ENCODE data around the gene GREB1.

Gene GREB1

DNA sequence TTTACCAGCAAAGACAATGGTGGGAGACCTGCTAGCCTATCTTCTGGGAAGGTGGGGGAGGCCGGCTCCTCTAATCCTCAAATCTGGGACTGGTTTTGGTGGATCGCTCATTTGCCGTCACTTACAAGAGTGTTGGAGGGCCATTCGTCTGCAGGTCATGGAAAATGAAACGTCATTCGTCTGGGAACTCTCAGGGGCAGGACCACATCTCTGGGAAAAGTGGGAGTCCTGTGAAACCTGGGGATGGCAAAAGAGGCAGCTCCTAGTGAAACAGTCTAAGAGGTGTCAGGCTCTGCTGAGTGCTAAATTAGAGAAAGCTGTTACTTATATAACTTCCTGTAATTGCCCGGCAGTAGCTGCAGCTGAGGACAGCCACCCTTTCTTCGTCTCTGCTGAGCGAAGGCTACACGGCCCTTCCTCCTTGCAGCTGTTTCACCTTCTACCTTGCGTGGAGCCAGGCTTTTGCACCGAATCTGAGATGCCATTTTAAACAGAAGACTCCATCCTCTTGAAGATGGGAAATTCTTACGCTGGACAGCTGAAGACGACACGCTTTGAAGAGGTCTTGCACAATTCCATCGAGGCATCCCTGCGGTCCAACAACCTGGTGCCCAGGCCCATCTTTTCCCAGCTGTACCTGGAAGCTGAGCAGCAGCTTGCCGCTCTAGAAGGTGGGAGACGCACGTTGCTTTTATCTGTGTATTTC lies 22.4 kb downstream of the GREB1 start:
- H3K4me1 ChIP-seq (ENCODE audit: low read depth, poor library complexity, severe bottlenecking) = peaks cover 19% of the 10 kb centered on the region
- H3K9ac ChIP-seq = no peak overlapping the region
- no peak overlapping the region for H3K27ac ChIP-seq
- H3K4me3 ChIP-seq (IDR thresholded peaks at IDR 0.05; ENCODE audit: insufficient read depth, low read depth, low read length) = no peak overlapping the region
- H3K36me3 ChIP-seq (ENCODE audit: insufficient read depth) = no peaks in the 10 kb centered on the region
- H3K27me3 ChIP-seq (ENCODE audit: insufficient read depth, low read depth) = no peaks in the 10 kb centered on the region
- H2AFZ ChIP-seq (ENCODE audit: low read depth) = no peak overlapping the region
- no peak overlapping the region for H3K4me2 ChIP-seq
- TF ChIP-seq, protein P1, sequence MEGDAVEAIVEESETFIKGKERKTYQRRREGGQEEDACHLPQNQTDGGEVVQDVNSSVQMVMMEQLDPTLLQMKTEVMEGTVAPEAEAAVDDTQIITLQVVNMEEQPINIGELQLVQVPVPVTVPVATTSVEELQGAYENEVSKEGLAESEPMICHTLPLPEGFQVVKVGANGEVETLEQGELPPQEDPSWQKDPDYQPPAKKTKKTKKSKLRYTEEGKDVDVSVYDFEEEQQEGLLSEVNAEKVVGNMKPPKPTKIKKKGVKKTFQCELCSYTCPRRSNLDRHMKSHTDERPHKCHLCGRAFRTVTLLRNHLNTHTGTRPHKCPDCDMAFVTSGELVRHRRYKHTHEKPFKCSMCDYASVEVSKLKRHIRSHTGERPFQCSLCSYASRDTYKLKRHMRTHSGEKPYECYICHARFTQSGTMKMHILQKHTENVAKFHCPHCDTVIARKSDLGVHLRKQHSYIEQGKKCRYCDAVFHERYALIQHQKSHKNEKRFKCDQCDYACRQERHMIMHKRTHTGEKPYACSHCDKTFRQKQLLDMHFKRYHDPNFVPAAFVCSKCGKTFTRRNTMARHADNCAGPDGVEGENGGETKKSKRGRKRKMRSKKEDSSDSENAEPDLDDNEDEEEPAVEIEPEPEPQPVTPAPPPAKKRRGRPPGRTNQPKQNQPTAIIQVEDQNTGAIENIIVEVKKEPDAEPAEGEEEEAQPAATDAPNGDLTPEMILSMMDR (conservative IDR thresholded peaks at IDR 0.05; ENCODE audit: low read depth, low read length) = no peak
- H3K79me2 ChIP-seq (ENCODE audit: insufficient read depth, low read depth) = no peaks in the 10 kb centered on the region
- no peaks in the 10 kb centered on the region for H4K20me1 ChIP-seq (ENCODE audit: insufficient read depth)

DNA sequence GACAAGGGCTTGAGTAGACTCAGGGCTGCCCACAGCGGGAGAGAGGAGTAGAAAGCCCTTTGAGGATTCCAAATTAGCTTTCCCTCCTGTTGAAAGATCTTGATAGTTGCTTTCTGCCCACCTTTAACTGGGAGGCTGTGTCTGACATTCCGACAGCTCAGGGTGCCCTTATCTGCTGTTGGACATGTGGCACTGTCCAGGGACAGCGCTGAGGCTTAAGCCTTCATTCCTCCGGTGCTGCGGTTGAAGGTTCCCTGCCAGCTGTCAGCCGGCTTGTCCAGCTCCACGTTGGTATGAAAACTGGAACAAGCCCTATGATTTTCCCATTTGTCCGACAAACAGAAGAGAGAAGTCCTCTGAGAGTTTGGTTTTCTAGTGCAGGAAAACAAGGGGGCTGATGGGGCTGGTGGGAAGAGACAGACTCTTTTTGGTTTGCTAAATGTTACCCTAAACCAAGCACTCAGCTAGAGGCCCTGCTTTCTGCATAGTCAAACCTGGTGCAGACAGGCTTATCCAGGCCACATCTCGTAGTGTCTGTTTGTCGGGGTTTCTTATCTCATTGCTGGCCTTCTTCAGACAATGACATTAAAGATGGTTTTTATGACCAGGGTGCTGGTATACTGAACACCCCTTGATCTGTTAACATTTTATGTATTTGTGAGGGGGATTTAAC lies 24.5 kb downstream of the GREB1 start:
- Histone ChIP-seq H3K36me3 (ENCODE audit: insufficient read depth) (no peaks in the 10 kb centered on the region), H3K9ac (no peak overlapping the region), H3K27ac (no peak overlapping the region), H3K4me3 (IDR thresholded peaks at IDR 0.05; ENCODE audit: insufficient read depth, low read depth, low read length) (no peak overlapping the region), H4K20me1 (ENCODE audit: insufficient read depth) (no peaks in the 10 kb centered on the region), H2AFZ (ENCODE audit: low read depth) (no peak overlapping the region), H3K27me3 (ENCODE audit: insufficient read depth, low read depth) (no peaks in the 10 kb centered on the region), H3K79me2 (ENCODE audit: insufficient read depth, low read depth) (no peaks in the 10 kb centered on the region), H3K4me1 (ENCODE audit: low read depth, poor library complexity, severe bottlenecking) (peaks cover 18% of the 10 kb centered on the region), H3K4me2 (no peak overlapping the region)
- TF ChIP-seq, protein P1 (conservative IDR thresholded peaks at IDR 0.05; ENCODE audit: low read depth, low read length) = no peak

DNA sequence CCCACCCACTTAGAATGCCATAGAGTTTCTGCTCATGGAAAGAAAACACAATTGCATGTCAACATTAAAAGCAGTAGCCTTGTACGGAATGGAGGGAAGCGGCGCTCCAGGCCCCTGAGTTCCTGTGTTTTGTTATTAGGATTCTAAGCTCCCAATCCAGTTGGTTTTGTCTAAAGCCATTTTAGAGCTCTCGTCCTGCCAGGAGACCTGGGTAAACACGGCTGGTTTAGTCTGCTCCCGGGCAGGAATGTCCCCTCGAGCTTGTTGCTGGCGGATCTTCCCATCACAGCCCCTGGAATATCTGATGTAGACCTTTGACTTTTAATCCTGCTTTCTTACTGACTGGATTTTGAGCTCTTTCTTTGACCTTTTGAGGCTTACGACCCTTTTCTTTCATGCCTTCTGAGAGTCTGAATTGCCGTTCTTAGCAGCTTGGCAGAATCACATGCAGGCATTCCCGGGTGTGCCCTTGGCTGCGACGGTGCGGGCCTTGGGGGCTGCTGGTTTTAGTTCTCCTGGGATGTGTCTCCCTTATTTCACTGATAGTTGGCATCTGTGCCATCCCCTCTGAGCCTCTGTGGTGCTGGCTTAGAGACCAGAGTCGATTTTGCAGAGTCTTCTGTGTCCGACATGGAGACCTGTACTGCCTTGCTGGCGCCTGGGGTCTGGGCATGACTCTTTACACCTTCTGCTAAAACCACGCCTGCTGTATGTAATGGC lies 25.4 kb downstream of the GREB1 start:
- no peak overlapping the region for H3K27ac ChIP-seq
- peaks cover 10% of the 10 kb centered on the region for H3K4me1 ChIP-seq (ENCODE audit: low read depth, poor library complexity, severe bottlenecking)
- H3K79me2 ChIP-seq (ENCODE audit: insufficient read depth, low read depth) = no peaks in the 10 kb centered on the region
- H2AFZ ChIP-seq (ENCODE audit: low read depth) = no peak overlapping the region
- TF ChIP-seq, protein P1 (conservative IDR thresholded peaks at IDR 0.05; ENCODE audit: low read depth, low read length) = no peak
- H3K36me3 ChIP-seq (ENCODE audit: insufficient read depth) = no peaks in the 10 kb centered on the region
- H3K27me3 ChIP-seq (ENCODE audit: insufficient read depth, low read depth) = no peaks in the 10 kb centered on the region
- no peak overlapping the region for H3K4me3 ChIP-seq (IDR thresholded peaks at IDR 0.05; ENCODE audit: insufficient read depth, low read depth, low read length)
- H3K4me2 ChIP-seq = no peak overlapping the region
- no peak overlapping the region for H3K9ac ChIP-seq
- H4K20me1 ChIP-seq (ENCODE audit: insufficient read depth) = no peaks in the 10 kb centered on the region

DNA sequence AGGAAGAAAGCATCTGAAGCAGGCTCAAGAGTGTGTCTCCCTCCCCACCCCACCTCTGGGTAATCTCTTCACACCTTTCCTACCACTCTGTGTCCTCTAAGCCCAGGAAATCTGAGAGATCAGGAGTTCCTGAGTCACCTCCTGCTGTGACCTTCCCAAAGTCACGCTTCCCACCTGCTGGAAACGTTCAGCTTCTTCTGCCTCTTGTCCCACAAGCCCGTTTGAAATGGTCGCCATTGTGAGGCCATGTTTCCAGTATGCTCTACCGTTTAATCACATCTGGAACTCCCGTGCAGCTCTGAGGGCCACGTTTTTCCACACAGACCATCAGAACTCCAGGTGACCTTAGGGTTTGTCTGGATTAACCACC lies 25.9 kb downstream of the GREB1 start:
- Histone ChIP-seq H3K27me3 (ENCODE audit: insufficient read depth, low read depth) (no peaks in the 10 kb centered on the region), H3K4me3 (IDR thresholded peaks at IDR 0.05; ENCODE audit: insufficient read depth, low read depth, low read length) (no peak overlapping the region), H3K27ac (no peak overlapping the region), H3K4me2 (no peak overlapping the region), H2AFZ (ENCODE audit: low read depth) (no peak overlapping the region), H4K20me1 (ENCODE audit: insufficient read depth) (no peaks in the 10 kb centered on the region), H3K36me3 (ENCODE audit: insufficient read depth) (no peaks in the 10 kb centered on the region), H3K79me2 (ENCODE audit: insufficient read depth, low read depth) (no peaks in the 10 kb centered on the region), H3K9ac (no peak overlapping the region), H3K4me1 (ENCODE audit: low read depth, poor library complexity, severe bottlenecking) (peaks cover 10% of the 10 kb centered on the region)
- TF ChIP-seq, protein P1 (conservative IDR thresholded peaks at IDR 0.05; ENCODE audit: low read depth, low read length) = no peak

Measured in KMS-11 (cell line).